Measurements from ENCODE around the gene EPN1. TPM values are rescaled to one million over a fixed set of nuclear protein-coding genes. Genes with fewer than 3 reads are reported as not detected.

The EPN1 gene
- total RNA-seq, 2 donors from 2014 or later, result 148 to 149 TPM

- Mint-ChIP-seq H3K27me3 (ENCODE audit: insufficient read depth) (no peaks in the 10 kb centered on the region), H3K4me3 (no peak overlapping the region), H3K4me1 (no peaks in the 10 kb centered on the region), H3K27ac (no peak overlapping the region), H3K36me3 (ENCODE audit: low read depth) (peaks cover 54% of the 10 kb centered on the region), H3K9me3 (no peaks in the 10 kb centered on the region)
- Histone ChIP-seq H3K9me3 (ENCODE audit: control insufficient read depth, low read length) (no peaks in the 10 kb centered on the region), H3K27ac (ENCODE audit: low read depth, low read length) (no peak overlapping the region), H3K4me3 (ENCODE audit: low read length) (no peak overlapping the region), H3K4me1 (ENCODE audit: control insufficient read depth, insufficient read depth, low read length) (no peaks in the 10 kb centered on the region), H3K36me3 (ENCODE audit: control insufficient read depth, insufficient read depth, low read length) (peaks cover 47% of the 10 kb centered on the region), H3K9ac (ENCODE audit: extremely low read depth, low read length, poor library complexity, severe bottlenecking) (no peak overlapping the region), H3K27me3 (ENCODE audit: control insufficient read depth, insufficient read depth, low read length, poor library complexity, severe bottlenecking) (no peaks in the 10 kb centered on the region)
- no peak for DNase-seq
- WGBS, 2 experiments (ENCODE audit: insufficient coverage in 1 of 2, insufficient read length in 1 of 2), result 94 to 97% methylated on average over 18 to 23 of the region's 23 CpGs
- no peak for TF ChIP-seq CTCF (conservative IDR thresholded peaks at IDR 0.05)
Observed at GRCh38 chr19:55695511-55696290, 20.7 kb downstream of the EPN1 start.

- H3K4me3 Mint-ChIP-seq, result no peak overlapping the region
Observed at GRCh38 chr19:55696301-55697068, 21.5 kb downstream of the EPN1 start.

GRCh38 chr19:55697069-55697440 lies 22.0 kb downstream of the EPN1 start:
- Mint-ChIP-seq H3K4me3 (no peak overlapping the region), H3K36me3 (ENCODE audit: low read depth) (peaks cover 54% of the 10 kb centered on the region), H3K27me3 (ENCODE audit: insufficient read depth) (no peaks in the 10 kb centered on the region), H3K9me3 (peaks cover 4% of the 10 kb centered on the region), H3K27ac (no peak overlapping the region), H3K4me1 (no peaks in the 10 kb centered on the region)
- Histone ChIP-seq H3K4me3 (ENCODE audit: low read length) (no peak overlapping the region), H3K4me1 (ENCODE audit: control insufficient read depth, insufficient read depth, low read length) (no peaks in the 10 kb centered on the region), H3K9ac (ENCODE audit: extremely low read depth, low read length, poor library complexity, severe bottlenecking) (no peak overlapping the region), H3K9me3 (ENCODE audit: control insufficient read depth, low read length) (no peaks in the 10 kb centered on the region), H3K27ac (ENCODE audit: low read depth, low read length) (no peak overlapping the region), H3K27me3 (ENCODE audit: control insufficient read depth, insufficient read depth, low read length, poor library complexity, severe bottlenecking) (no peaks in the 10 kb centered on the region), H3K36me3 (ENCODE audit: control insufficient read depth, insufficient read depth, low read length) (peaks cover 50% of the 10 kb centered on the region)
- no peak for TF ChIP-seq CTCF (conservative IDR thresholded peaks at IDR 0.05)
- DNase-seq, result peak; percentile 18
- WGBS, 2 experiments (ENCODE audit: insufficient coverage in 1 of 2, insufficient read length in 1 of 2), result 94 to 100% methylated on average over 8 to 12 of the region's 12 CpGs

More at GRCh38 chr19:55696301-55697068, 21.5 kb downstream of the EPN1 start:
- no peak overlapping the region for H3K27ac ChIP-seq (ENCODE audit: low read depth, low read length)
- H3K36me3 Mint-ChIP-seq (ENCODE audit: low read depth), result peaks cover 53% of the 10 kb centered on the region
- H3K9ac ChIP-seq (ENCODE audit: extremely low read depth, low read length, poor library complexity, severe bottlenecking), result no peak overlapping the region
- no peaks in the 10 kb centered on the region for H3K4me1 Mint-ChIP-seq
- H3K27ac Mint-ChIP-seq, result no peak overlapping the region
- H3K9me3 Mint-ChIP-seq, result peaks cover under 1% of the 10 kb centered on the region
- peaks cover 50% of the 10 kb centered on the region for H3K36me3 ChIP-seq (ENCODE audit: control insufficient read depth, insufficient read depth, low read length)
- DNase-seq, result peak; percentile 34
- H3K9me3 ChIP-seq (ENCODE audit: control insufficient read depth, low read length), result no peaks in the 10 kb centered on the region
- no peaks in the 10 kb centered on the region for H3K4me1 ChIP-seq (ENCODE audit: control insufficient read depth, insufficient read depth, low read length)
- WGBS, 2 experiments (ENCODE audit: insufficient coverage in 1 of 2, insufficient read length in 1 of 2), result 94 to 99% methylated on average over 11 to 20 of the region's 20 CpGs
- TF ChIP-seq CTCF (conservative IDR thresholded peaks at IDR 0.05), result no peak
- no peak overlapping the region for H3K4me3 ChIP-seq (ENCODE audit: low read length)
- no peaks in the 10 kb centered on the region for H3K27me3 ChIP-seq (ENCODE audit: control insufficient read depth, insufficient read depth, low read length, poor library complexity, severe bottlenecking)
- no peaks in the 10 kb centered on the region for H3K27me3 Mint-ChIP-seq (ENCODE audit: insufficient read depth)
